ENCODE results near the gene PSMD1.
"Not testable (repeated sequence)": the region's sequence is repeated elsewhere in the genome, so short reads cannot be mapped to it uniquely, and the experiment has no call there.

The PSMD1 gene

DNA sequence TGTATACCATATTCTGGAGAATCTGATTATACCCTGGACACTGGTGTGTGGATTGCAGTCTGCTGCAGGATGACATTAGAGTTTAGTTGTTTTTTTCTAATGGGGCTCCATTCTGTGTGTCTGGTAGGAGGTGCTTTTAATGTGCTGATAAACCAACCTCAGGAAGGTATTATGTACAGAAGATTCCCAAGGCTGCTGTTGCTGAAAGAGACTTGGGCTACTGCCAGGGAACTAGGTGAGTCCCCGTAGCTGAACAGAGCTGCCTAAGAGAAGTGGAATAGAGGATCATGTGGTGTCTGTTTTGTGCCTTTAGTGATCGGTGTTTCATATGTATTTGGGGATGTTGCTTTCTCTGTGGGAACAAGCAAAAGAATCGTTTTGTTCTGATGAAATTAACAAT, 44.2 kb upstream of the PSMD1 start:
- no peak for TF ChIP-seq ZFX (IDR thresholded peaks at IDR 0.05; ENCODE audit: borderline replicate concordance)

DNA sequence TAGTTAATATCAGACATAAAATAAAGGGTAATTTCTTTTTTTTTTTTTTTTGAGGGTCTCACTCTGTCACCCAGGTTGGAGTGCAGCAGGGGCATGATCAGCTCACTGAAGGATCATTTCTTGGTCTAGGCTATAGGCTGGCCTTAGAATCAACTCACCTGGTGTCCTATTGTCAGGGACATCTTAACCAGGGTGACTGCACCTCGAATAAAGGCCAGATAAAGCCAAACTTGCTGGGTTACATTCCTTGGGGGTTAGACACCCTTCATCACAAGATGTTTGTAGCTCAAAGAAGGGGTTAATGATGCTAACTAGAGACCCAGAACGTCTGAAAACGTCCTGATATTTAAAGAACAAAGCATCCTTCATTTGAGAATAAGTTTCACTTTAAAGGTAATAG, 42.8 kb upstream of the PSMD1 start:
- no peak for TF ChIP-seq ZFX (IDR thresholded peaks at IDR 0.05; ENCODE audit: borderline replicate concordance)
- TF ChIP-seq, protein P1, sequence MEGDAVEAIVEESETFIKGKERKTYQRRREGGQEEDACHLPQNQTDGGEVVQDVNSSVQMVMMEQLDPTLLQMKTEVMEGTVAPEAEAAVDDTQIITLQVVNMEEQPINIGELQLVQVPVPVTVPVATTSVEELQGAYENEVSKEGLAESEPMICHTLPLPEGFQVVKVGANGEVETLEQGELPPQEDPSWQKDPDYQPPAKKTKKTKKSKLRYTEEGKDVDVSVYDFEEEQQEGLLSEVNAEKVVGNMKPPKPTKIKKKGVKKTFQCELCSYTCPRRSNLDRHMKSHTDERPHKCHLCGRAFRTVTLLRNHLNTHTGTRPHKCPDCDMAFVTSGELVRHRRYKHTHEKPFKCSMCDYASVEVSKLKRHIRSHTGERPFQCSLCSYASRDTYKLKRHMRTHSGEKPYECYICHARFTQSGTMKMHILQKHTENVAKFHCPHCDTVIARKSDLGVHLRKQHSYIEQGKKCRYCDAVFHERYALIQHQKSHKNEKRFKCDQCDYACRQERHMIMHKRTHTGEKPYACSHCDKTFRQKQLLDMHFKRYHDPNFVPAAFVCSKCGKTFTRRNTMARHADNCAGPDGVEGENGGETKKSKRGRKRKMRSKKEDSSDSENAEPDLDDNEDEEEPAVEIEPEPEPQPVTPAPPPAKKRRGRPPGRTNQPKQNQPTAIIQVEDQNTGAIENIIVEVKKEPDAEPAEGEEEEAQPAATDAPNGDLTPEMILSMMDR (IDR thresholded peaks at IDR 0.05), result no peak
- H3K27ac ChIP-seq, result no peak overlapping the region

More for the DNA sequence above, 44.2 kb upstream of the PSMD1 start:
- H3K27ac ChIP-seq, result no peak overlapping the region

DNA sequence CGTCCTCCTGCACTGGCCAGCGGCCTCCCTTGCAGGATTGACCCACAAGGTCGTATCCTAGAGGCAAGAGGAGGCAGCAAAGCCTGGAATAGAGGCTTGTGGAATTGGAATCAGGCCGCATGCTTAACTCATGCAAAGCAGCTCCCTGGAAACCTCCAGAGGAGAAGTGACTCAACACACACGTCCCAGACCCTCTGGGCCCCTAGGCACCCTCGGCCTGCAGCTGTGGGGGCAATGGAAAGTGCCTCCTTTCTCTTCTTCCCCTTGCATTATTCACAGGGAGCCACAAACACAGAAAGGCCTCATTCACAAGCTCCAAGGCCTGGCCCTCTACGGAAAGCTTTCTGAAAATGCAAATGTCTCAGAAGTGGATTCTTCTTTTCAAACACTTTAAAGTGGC, 41.2 kb upstream of the PSMD1 start:
- H3K27ac ChIP-seq, result no peak overlapping the region
- TF ChIP-seq, protein P1 (IDR thresholded peaks at IDR 0.05), result no peak
- no peak for TF ChIP-seq ZFX (IDR thresholded peaks at IDR 0.05; ENCODE audit: borderline replicate concordance)

DNA sequence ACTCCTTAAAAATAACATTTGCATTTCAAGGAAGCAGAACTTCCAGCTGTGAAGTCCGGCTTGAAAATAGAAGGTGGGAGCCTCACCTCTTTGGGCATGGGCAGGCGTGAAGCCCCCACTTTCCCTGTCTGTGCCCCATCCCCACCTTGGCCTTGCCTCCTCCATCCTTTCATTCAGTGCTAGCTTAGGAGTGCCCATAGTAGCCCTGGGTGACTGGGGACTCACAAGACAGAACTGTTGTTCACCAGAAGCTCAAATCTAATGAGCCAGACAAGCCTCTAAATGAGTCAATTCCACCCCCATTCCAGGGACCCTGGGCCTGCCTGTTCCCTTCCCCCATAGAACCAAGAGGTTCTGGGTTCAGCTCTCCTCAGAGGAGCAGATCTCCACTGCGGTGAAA, 40.7 kb upstream of the PSMD1 start:
- no peak for TF ChIP-seq ZFX (IDR thresholded peaks at IDR 0.05; ENCODE audit: borderline replicate concordance)
- TF ChIP-seq, protein P1 (IDR thresholded peaks at IDR 0.05), result no peak
- no peak overlapping the region for H3K27ac ChIP-seq

DNA sequence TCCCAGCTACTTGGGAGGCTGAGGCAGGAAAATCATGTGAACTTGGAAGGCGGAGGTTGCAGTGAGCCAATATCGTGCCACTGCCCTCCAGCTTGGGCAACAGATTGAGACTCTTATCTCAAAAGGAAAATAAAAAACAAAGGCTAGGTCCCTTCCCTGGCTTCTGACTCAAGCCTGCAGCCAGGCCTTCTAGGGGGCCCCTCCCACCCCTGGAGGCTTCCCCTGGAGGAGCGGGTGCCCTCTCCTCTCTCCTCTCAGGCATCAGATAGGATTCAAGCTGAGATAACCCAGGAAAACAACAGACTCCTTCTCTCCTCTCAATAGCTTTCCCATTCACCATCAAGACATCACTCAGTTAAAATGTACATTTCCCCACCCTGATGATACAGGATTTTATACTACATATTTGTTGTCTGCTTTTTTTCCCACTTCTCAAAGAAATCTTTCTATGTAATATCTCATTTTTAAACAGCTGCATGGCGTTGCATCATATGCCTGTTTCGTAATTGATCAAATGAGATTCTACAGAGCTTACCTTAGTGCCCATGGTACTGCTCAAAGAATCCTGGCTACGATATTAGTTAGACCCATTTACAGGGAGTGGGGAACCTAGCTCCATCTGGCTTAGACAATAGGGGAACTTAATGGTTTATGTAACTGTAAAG, 40.0 kb upstream of the PSMD1 start:
- H3K27ac ChIP-seq, result no peak overlapping the region
- TF ChIP-seq, protein P1 (IDR thresholded peaks at IDR 0.05), result no peak
- no peak for TF ChIP-seq ZFX (IDR thresholded peaks at IDR 0.05; ENCODE audit: borderline replicate concordance)

DNA sequence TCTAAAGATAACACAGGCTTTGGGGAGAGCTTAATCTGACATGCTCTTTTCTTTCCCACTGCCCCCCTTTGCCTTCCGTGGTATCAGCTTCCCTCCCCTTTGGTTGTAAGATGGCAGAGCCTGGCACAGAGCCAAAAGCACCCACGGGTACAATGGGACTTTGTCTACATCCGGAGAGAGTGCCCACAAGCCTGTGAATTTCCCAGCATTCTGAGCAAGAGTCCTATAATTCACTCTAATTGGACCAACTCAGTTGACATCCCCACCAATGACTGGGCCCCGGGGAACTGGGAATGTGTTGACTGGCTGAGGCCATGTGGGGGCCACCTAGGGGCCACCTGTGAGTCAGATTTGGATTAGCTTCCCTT, 39.5 kb upstream of the PSMD1 start:
- no peak for TF ChIP-seq ZFX (IDR thresholded peaks at IDR 0.05; ENCODE audit: borderline replicate concordance)
- TF ChIP-seq, protein P1 (IDR thresholded peaks at IDR 0.05), result no peak
- H3K27ac ChIP-seq, result no peak overlapping the region

DNA sequence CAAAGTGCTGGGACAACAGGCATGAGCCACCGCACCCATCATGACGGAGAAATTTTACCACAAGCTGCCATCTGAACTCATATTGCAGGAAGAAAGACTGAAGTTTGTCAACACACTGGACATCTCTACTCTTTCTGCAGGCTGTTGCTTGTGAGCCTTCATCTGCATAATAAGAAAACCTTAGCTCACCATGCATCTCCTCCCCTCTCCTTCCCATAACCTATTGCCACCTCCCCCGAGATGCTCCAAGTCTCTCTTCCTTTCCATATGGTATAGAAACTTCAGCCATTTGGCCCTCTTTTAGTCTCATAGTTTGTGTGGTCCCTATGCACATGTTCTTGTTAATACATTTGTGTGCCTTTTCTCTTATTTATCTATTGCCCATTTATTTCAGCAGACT, 38.5 kb upstream of the PSMD1 start:
- no peak for TF ChIP-seq ZFX (IDR thresholded peaks at IDR 0.05; ENCODE audit: borderline replicate concordance)
- TF ChIP-seq, protein P1 (IDR thresholded peaks at IDR 0.05), result no peak
- no peak overlapping the region for H3K27ac ChIP-seq

DNA sequence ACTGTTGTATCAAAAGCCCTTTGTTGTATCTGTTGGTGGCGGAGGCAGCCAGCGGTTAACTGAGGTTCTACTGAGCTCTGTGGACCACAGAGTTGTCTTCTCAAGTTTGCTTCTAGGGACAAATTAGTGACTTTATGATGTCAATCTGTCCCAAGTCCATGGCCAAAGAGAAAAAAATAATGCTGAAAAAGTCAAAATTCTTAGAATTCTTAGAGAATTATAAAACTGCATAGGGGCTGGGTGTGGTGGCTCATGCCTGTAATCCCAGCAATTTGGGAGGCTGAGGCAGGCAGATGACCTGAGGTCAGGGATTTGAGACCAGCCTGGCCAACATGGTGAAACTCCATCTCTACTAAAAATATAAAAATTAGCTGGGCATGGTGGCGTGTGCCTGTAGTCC, 31.6 kb upstream of the PSMD1 start:
- H3K27ac ChIP-seq, result not testable (repeated sequence)
